GM18507 (cell line): ENCODE data around the gene C6orf62.
"Not testable (repeated sequence)": the region's sequence is repeated elsewhere in the genome, so short reads cannot be mapped to it uniquely, and the experiment has no call there.

Experiments
- DNase-seq: peaks from one replicate; pipeline ENCODE4 v3.0.0; 2011; ENCODE audit warnings: low read depth; ENCODE audit not compliant: insufficient read length; ENCODE audit errors: extremely low spot score
- FAIRE-seq: peaks from 2 replicates; lab custom pipeline; 2011; peaks lifted over from hg19 to GRCh38; lab: Jason Lieb, UNC

The C6orf62 gene

GRCh38 chr6:24719125-24719971 lies at the start of gene C6orf62:
C6orf62 (minus strand) TSS chr6:24719154; CDS start chr6:24718668, 486 bp downstream.
- FAIRE-seq (peak; percentile 26), DNase-seq (no peak)

- DNase-seq (no peak), FAIRE-seq (no peak)
Measured at GRCh38 chr6:24768361-24768760, 49.4 kb upstream of the C6orf62 start.

- DNase-seq (no peak), FAIRE-seq (peak; percentile 56)
Measured at GRCh38 chr6:24766680-24767462, 47.9 kb upstream of the C6orf62 start.

- not testable (repeated sequence) for DNase-seq, FAIRE-seq
Measured at GRCh38 chr6:24765968-24766367, 47.0 kb upstream of the C6orf62 start.

GRCh38 chr6:24764833-24765828 lies 46.2 kb upstream of the C6orf62 start:
- FAIRE-seq, DNase-seq: not testable (repeated sequence)

GRCh38 chr6:24763578-24763977 lies 44.6 kb upstream of the C6orf62 start:
- DNase-seq (no peak), FAIRE-seq (no peak)

GRCh38 chr6:24761851-24762250 lies 42.9 kb upstream of the C6orf62 start:
- FAIRE-seq (no peak), DNase-seq (no peak)

- no peak for DNase-seq
Measured at GRCh38 chr6:24761193-24761835, 42.4 kb upstream of the C6orf62 start.

GRCh38 chr6:24760210-24760609 lies 41.3 kb upstream of the C6orf62 start:
- no peak for DNase-seq
- FAIRE-seq = no peak

More at GRCh38 chr6:24761193-24761835, 42.4 kb upstream of the C6orf62 start:
- no peak for FAIRE-seq

GRCh38 chr6:24759718-24760117 lies 40.8 kb upstream of the C6orf62 start:
- DNase-seq (no peak), FAIRE-seq (no peak)

GRCh38 chr6:24757611-24758010 lies 38.7 kb upstream of the C6orf62 start:
- DNase-seq (no peak), FAIRE-seq (no peak)

- DNase-seq (no peak), FAIRE-seq (no peak)
Measured at GRCh38 chr6:24755279-24755678, 36.3 kb upstream of the C6orf62 start.

- DNase-seq, FAIRE-seq: not testable (repeated sequence)
Measured at GRCh38 chr6:24754378-24754777, 35.4 kb upstream of the C6orf62 start.

GRCh38 chr6:24753545-24753944 lies 34.6 kb upstream of the C6orf62 start:
- FAIRE-seq = no peak

GRCh38 chr6:24752917-24753492 lies 34.1 kb upstream of the C6orf62 start:
- FAIRE-seq (no peak), DNase-seq (no peak)

More at GRCh38 chr6:24753545-24753944, 34.6 kb upstream of the C6orf62 start:
- DNase-seq = no peak

GRCh38 chr6:24752503-24752902 lies 33.5 kb upstream of the C6orf62 start:
- no peak for FAIRE-seq
- no peak for DNase-seq

GRCh38 chr6:24750878-24751277 lies 31.9 kb upstream of the C6orf62 start:
- FAIRE-seq = not testable (repeated sequence)

GRCh38 chr6:24749297-24749696 lies 30.3 kb upstream of the C6orf62 start:
- FAIRE-seq (no peak), DNase-seq (no peak)

More at GRCh38 chr6:24750878-24751277, 31.9 kb upstream of the C6orf62 start:
- DNase-seq = not testable (repeated sequence)
